Measurements from ENCODE around the gene PLCH2.

- TF ChIP-seq CTCF (IDR thresholded peaks at IDR 0.05; ENCODE audit: poor library complexity, severe bottlenecking) = no peak
- TF ChIP-seq EP300 (conservative IDR thresholded peaks at IDR 0.05; ENCODE audit: poor library complexity, severe bottlenecking) = no peak
- TF ChIP-seq EZH2 (IDR thresholded peaks at IDR 0.05; ENCODE audit: borderline replicate concordance, insufficient read depth, low read length, poor library complexity, severe bottlenecking) = no peak
Measured at GRCh38 chr1:2458687-2459086, 17.4 kb upstream of the PLCH2 start.
